ENCODE data around the gene CEP162. TPM values are rescaled to one million over a fixed set of nuclear protein-coding genes. Genes with fewer than 3 reads are reported as not detected.
"Not testable (repeated sequence)": the region's sequence is repeated elsewhere in the genome, so short reads cannot be mapped to it uniquely, and the experiment has no call there.

Gene CEP162
- total RNA-seq, 2 donors from 2014 or later: 6.8 to 7.1 TPM

DNA sequence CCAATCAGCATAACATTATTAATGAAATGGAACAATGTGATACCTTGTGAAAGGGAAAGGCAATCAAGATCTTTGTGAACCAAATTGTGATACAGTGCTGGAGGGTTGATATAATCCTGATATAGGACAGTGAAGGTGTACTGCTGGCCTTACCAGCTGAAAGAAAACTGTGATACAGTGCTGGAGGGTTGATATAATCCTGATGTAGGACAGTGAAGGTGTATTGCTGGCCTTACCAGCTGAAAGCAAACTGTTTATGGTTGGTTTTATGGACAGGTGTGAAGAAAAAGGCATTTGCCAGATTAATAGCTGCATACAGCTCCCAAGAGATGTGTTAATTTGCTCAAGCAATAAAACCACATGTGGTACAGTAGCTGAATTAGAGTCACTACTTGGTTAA lies 119.9 kb downstream of the CEP162 start:
- Histone ChIP-seq H3K9me3 (no peaks in the 10 kb centered on the region), H3K4me1 (no peaks in the 10 kb centered on the region), H3K36me3 (no peaks in the 10 kb centered on the region), H3K4me3 (no peak overlapping the region), H3K27me3 (no peaks in the 10 kb centered on the region), H3K27ac (no peak overlapping the region), H3K9ac (ENCODE audit: low read depth in 2 of 2, low read length in 2 of 2) (no peak overlapping the region)
- intact Hi-C loops (cut with DNase I): no loop called here
- TF ChIP-seq, protein P1, sequence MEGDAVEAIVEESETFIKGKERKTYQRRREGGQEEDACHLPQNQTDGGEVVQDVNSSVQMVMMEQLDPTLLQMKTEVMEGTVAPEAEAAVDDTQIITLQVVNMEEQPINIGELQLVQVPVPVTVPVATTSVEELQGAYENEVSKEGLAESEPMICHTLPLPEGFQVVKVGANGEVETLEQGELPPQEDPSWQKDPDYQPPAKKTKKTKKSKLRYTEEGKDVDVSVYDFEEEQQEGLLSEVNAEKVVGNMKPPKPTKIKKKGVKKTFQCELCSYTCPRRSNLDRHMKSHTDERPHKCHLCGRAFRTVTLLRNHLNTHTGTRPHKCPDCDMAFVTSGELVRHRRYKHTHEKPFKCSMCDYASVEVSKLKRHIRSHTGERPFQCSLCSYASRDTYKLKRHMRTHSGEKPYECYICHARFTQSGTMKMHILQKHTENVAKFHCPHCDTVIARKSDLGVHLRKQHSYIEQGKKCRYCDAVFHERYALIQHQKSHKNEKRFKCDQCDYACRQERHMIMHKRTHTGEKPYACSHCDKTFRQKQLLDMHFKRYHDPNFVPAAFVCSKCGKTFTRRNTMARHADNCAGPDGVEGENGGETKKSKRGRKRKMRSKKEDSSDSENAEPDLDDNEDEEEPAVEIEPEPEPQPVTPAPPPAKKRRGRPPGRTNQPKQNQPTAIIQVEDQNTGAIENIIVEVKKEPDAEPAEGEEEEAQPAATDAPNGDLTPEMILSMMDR (IDR thresholded peaks at IDR 0.05): no peak
- no peak for DNase-seq

DNA sequence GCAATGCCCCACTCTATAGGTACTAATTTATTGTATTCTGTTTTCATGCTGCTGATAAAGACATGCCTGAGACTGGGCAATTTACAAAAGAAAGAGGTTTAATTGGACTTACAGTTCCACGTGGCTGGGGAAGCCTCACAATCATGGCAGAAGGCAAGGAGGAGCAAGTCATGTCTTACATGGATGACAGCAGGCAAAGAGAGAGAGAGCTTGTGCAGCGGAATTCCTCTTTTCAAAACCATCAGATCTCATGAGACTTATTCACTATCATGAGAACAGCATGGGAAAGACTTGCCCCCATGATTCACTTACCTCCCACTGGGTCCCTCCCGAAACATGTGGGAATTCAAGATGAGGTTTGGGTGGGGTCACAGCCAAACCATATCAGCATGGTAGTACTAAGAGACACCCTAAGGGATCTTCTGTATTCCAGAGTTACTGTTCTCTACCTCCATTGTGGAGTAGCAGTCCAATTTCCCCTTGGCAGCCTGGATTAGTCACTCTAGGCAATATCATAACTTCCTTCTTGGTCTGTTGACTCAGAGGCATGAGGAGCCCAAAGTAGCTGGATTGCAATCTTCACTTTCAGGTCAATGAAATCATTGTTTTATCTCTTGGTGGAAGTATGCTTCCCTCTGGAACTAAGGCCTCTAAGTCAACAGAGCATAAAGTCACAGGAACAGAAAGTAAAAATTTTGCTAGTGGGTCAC lies 122.1 kb downstream of the CEP162 start:
- H3K9ac ChIP-seq (ENCODE audit: low read depth in 2 of 2, low read length in 2 of 2); H3K27me3 ChIP-seq; H3K9me3 ChIP-seq; H3K4me3 ChIP-seq; H3K27ac ChIP-seq; H3K36me3 ChIP-seq; H3K4me1 ChIP-seq; DNase-seq; intact Hi-C loops (cut with DNase I): not testable (repeated sequence)

DNA sequence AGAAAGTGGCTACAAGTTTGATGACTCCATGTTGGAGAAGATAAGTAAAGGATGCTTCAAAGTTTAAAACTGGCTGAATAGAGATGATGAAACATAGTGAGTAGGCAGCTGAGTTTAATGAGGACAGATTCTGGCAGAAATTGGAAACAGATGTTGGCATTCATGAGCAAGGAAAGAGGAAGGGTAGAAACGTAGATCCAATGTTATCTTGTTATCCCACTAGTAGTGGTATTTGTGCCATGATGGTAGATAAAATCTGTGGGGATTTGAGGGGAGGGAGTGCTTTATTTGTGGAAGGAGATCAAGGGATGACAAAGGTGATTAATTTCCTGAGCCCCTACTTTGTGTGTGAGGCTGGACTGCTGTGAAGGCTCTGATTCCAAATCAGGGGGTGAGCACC lies 124.4 kb downstream of the CEP162 start:
- intact Hi-C loops (cut with DNase I): no loop called here

DNA sequence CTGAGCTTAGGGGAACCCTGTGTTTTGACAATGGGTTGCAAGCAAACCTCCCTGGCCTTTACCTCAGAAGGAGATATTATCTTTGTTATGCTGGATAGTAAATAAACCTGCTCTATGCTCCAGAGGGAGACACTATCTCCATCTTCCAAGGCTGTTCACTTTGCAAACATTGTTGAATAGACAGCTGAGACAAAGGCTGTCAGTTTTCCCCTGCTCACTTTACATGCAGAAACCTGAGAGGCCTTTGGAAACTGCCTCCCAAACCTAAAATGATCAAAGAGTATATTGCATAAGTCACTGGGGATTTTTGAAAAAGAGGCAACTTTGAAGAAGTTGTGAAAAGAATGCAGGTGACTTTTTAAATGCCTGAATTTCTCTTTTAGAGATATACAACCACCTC lies 132.3 kb downstream of the CEP162 start:
- DNase-seq: no peak
- Histone ChIP-seq H3K9ac (ENCODE audit: low read depth in 2 of 2, low read length in 2 of 2) (no peak overlapping the region), H3K36me3 (no peaks in the 10 kb centered on the region), H3K4me3 (no peak overlapping the region), H3K27me3 (no peaks in the 10 kb centered on the region), H3K9me3 (no peaks in the 10 kb centered on the region), H3K27ac (no peak overlapping the region), H3K4me1 (no peaks in the 10 kb centered on the region)
- TF ChIP-seq, protein P1 (IDR thresholded peaks at IDR 0.05): no peak
- intact Hi-C loops (cut with DNase I): no loop called here

More for the DNA sequence above, 124.4 kb downstream of the CEP162 start:
- no peaks in the 10 kb centered on the region for H3K27me3 ChIP-seq
- H3K4me3 ChIP-seq: no peak overlapping the region
- H3K9ac ChIP-seq (ENCODE audit: low read depth in 2 of 2, low read length in 2 of 2): no peak overlapping the region
- no peak overlapping the region for H3K27ac ChIP-seq
- no peaks in the 10 kb centered on the region for H3K4me1 ChIP-seq
- H3K36me3 ChIP-seq: no peaks in the 10 kb centered on the region
- TF ChIP-seq, protein P1 (IDR thresholded peaks at IDR 0.05): no peak
- DNase-seq: no peak
- no peaks in the 10 kb centered on the region for H3K9me3 ChIP-seq

DNA sequence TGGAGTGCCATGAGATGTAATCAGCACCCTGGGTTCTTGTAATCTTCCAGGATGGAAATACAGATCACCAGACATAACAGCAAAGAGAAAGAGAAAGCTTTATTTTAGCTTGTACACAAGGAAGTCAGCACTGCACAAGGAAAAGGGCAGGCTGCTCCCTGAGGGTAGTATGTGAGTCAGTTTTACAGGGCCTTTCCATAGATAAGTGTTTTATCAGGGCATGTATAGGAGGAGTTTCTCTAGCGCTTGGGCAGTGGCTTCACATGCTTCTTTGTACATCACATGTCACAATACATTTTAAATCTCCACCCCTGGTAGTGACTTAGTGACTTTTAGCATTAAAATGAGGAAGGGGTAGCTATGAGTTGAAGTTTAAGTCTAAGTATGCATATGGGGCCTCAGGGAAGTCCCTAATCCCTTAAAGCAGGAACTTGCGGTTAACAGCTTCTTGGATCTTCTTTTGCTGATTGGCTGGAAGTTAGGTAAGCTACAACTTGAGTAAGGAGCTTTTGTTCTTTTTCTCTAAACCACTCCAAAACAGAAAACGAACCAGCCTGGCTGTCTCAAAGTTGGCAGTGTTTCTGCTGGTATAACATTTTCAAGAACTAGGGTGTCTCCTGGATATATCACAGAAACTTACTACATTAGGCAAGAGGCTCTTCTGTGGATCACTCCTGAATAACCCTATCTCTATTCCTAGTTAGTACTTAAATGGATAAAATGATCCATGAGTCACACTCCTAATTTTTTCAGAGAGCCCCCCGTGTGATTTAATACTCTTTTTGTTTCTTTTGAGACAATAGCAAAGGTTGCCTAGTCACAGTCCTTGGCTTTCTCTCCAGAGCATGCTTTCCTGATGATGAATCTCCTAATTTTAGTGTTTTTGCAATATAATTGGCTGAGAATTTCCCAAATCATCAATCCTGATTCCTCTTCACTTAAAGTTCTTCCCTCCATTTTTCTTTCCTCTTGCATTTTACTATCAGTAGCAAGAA lies 133.7 kb downstream of the CEP162 start:
- Histone ChIP-seq H3K4me1 (no peaks in the 10 kb centered on the region), H3K9ac (ENCODE audit: low read depth in 2 of 2, low read length in 2 of 2) (no peak overlapping the region), H3K27me3 (no peaks in the 10 kb centered on the region), H3K4me3 (no peak overlapping the region), H3K27ac (peak overlapping the region; percentile 25), H3K36me3 (no peaks in the 10 kb centered on the region), H3K9me3 (no peaks in the 10 kb centered on the region)
- TF ChIP-seq, protein P1 (IDR thresholded peaks at IDR 0.05): no peak
- intact Hi-C loops (cut with DNase I): no loop called here
- DNase-seq: no peak
